B cell (primary cell): ENCODE data around the gene SKOR1. TPM values are rescaled to one million over a fixed set of nuclear protein-coding genes. Genes with fewer than 3 reads are reported as not detected.

Source experiments
- ATAC-seq: fragments of 200-7000 bp; cut with Tn5 transposase; one replicate; pipeline ENCODE4 v1.10.0; 2021; ENCODE audit warnings: low read depth, mild to moderate bottlenecking, moderate number of reproducible peaks, moderate library complexity
- CTCF ChIA-PET: fragments of 350-600 bp; sonication (Branson Sonifier 250); formaldehyde crosslinking; loops from one replicate; lab custom pipeline; 2021; ENCODE audit warnings: antibody characterized with exemption, inconsistent platforms; lab: Charles Lee
- POLR2A ChIA-PET: fragments of 350-600 bp; sonication (Branson Sonifier 250); formaldehyde crosslinking; loops from one replicate; lab custom pipeline; 2021; ENCODE audit warnings: antibody characterized with exemption; lab: Charles Lee
- DNase-seq: peaks from one replicate; pipeline ENCODE4 v3.0.0; 2013
- H2AFZ ChIP-seq: 2 replicates; pipeline ENCODE4 v1.6.1; 2012; ENCODE audit warnings: mild to moderate bottlenecking, low read depth, low read length; ENCODE audit not compliant: insufficient read depth, poor library complexity, severe bottlenecking
- H3K27ac ChIP-seq, 2 donors: 1 replicate in 1 of 2; 2 replicates in 1 of 2; pipeline ENCODE4 v1.5.1; 2012 to 2013; ENCODE audit warnings: low read length in 2 of 2, mild to moderate bottlenecking in 2 of 2, moderate library complexity in 1 of 2
- H3K27me3 ChIP-seq, 4 experiments: fragments of 200-600 bp in 1 of 4; sonication (generic) in 1 of 4; replicated peaks in 1 of 4; 1 replicate in 2 of 4; 2 replicates in 2 of 4; pipeline versions ENCODE4 v1.6.1 to v1.7.0; 2013 to 2016; ENCODE audit warnings: low read length in 3 of 4, mild to moderate bottlenecking in 2 of 4, mixed read lengths in 1 of 4, moderate library complexity in 1 of 4; ENCODE audit not compliant: insufficient read depth in 4 of 4, control insufficient read depth in 3 of 4; ENCODE audit errors: control extremely low read depth in 1 of 4
- H3K36me3 ChIP-seq, 2 experiments: replicated peaks in 1 of 2; 1 replicate in 1 of 2; 2 replicates in 1 of 2; pipeline versions ENCODE4 v1.6.1 to v1.7.1; 2013; ENCODE audit warnings: low read length in 1 of 2; ENCODE audit not compliant: insufficient read depth in 2 of 2, control insufficient read depth in 1 of 2; ENCODE audit errors: control extremely low read depth in 1 of 2, extremely low read depth in 1 of 2
- H3K4me1 ChIP-seq, 2 donors: fragments of 200-600 bp in 1 of 2; sonication (generic) in 1 of 2; 1 replicate in 1 of 2; 2 replicates in 1 of 2; pipeline versions ENCODE4 v1.5.1 to v1.6.1; 2013 to 2017; ENCODE audit warnings: low read length in 2 of 2; ENCODE audit not compliant: control insufficient read depth in 2 of 2, insufficient read depth in 2 of 2
- H3K4me2 ChIP-seq: replicated peaks from 2 replicates; pipeline ENCODE3; 2012; ENCODE audit warnings: mild to moderate bottlenecking, low read depth, low read length; ENCODE audit not compliant: poor library complexity, severe bottlenecking
- H3K4me3 ChIP-seq, 5 experiments: fragments of 200-600 bp in 1 of 5; sonication (generic) in 1 of 5; 1 replicate in 3 of 5; 2 replicates in 2 of 5; pipeline versions ENCODE4 v1.5.1 to v1.7.0; 2011 to 2016; ENCODE audit warnings: low read length in 4 of 5, mild to moderate bottlenecking in 4 of 5, low read depth in 2 of 5, control low read depth in 1 of 5, moderate library complexity in 1 of 5; ENCODE audit not compliant: insufficient read depth in 1 of 5; ENCODE audit errors: control extremely low read depth in 1 of 5, extremely low read depth in 1 of 5
- H3K79me2 ChIP-seq: fragments of 200-600 bp; sonication (generic); one replicate; pipeline ENCODE4 v1.6.0; 2016; ENCODE audit warnings: low read length; ENCODE audit not compliant: control insufficient read depth, insufficient read depth
- H3K9ac ChIP-seq: fragments of 200-600 bp; sonication (generic); 2 replicates; pipeline ENCODE4 v1.6.1; 2017; ENCODE audit warnings: mild to moderate bottlenecking, low read length, moderate library complexity
- H3K9me3 ChIP-seq, 3 donors: one replicate each; pipeline versions ENCODE4 v1.6.1 to v1.7.1; 2013; ENCODE audit warnings: low read length in 2 of 3; ENCODE audit not compliant: control insufficient read depth in 2 of 3, insufficient read depth in 1 of 3; ENCODE audit errors: control extremely low read depth in 1 of 3
- H4K20me1 ChIP-seq: 2 replicates; pipeline ENCODE4 v1.6.0; 2012; ENCODE audit warnings: mild to moderate bottlenecking, low read length; ENCODE audit not compliant: insufficient read depth, control insufficient read depth, poor library complexity, severe bottlenecking
- H3K27ac Mint-ChIP-seq: one replicate; pipeline ENCODE4 v1.8.0; 2021; ENCODE audit warnings: mixed read lengths
- H3K27me3 Mint-ChIP-seq: one replicate; pipeline ENCODE4 v1.8.0; 2021; ENCODE audit warnings: mixed read lengths
- H3K4me1 Mint-ChIP-seq: one replicate; pipeline ENCODE4 v1.8.0; 2021; ENCODE audit warnings: mixed read lengths
- H3K4me3 Mint-ChIP-seq: one replicate; pipeline ENCODE4 v1.8.0; 2021; ENCODE audit warnings: mixed read lengths
- H3K9me3 Mint-ChIP-seq: one replicate; pipeline ENCODE4 v1.8.0; 2022; ENCODE audit warnings: mixed read lengths; ENCODE audit not compliant: insufficient read depth
- EZH2 ChIP-seq: IDR thresholded peaks from 2 replicates; pipeline ENCODE4 v1.6.1; 2012; ENCODE audit warnings: borderline replicate concordance, low read depth, mild to moderate bottlenecking, moderate library complexity, low read length; ENCODE audit not compliant: insufficient read depth, poor library complexity, severe bottlenecking
- WGBS: methylation state at CpG from one replicate; pipeline ENCODE4 v1.1.5; 2013; ENCODE audit warnings: missing lambda C conversion rate; ENCODE audit not compliant: insufficient coverage; 5-methylcytosine and 5-hydroxymethylcytosine counted together
- intact Hi-C: fragments of 100-400 bp; cut with micrococcal nuclease; formaldehyde crosslinking; loops from one replicate; pipeline ENCODE4 v1.10.0; 2022
- polyA plus RNA-seq: library from polyadenylated mRNA; depleted of rRNA; stranded (reverse); fragments of >200 nt; gene quantifications from 2 replicates; pipeline ENCODE4 v1.2.3, GENCODE V29; 2012
- total RNA-seq, 2 donors: library from RNA; stranded (reverse); fragments of 120-200 nt in 1 of 2; gene quantifications; 1 replicate in 1 of 2; 2 replicates in 1 of 2; pipeline versions ENCODE4 v1.2.3 to v1.2.4, GENCODE V29; 2013 to 2022
- TF ChIP-seq, protein P1 (sequence below): fragments of 200-600 bp; IDR thresholded peaks from one replicate; pipeline ENCODE4 v1.8.0; 2022; ENCODE audit warnings: antibody characterized with exemption, mild to moderate bottlenecking

SKOR1 gene
- total and polyA plus RNA-seq, 2 donors (not counting 1 experiment from before 2014, with no cell fraction given) = 0.37 to 0.67 TPM

DNA sequence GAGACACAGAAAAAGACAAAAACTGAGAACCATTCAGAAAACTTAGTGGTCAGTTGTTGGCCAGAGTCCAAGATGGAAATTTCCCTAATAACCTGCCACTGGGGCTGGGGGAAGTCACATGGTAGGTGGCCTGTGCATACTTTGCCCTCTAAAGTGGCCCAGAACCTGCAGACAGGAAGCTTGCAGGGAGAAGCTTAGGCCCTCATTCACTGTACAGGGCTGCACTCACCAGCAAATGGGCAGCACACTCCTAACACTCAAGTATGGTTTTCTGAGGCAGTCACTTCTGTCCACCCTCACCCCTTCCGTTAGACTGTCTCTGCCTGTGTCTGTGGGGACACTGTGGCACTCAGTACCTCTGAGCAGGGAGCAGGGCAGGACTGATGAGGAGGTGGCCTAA, 29.0 kb downstream of the SKOR1 start:
- no peak overlapping the region for H3K4me3 ChIP-seq
- intact Hi-C loops = no loop called here
- no peak overlapping the region for H2AFZ ChIP-seq
- H4K20me1 ChIP-seq = no peaks in the 10 kb centered on the region
- H3K4me2 ChIP-seq = no peak overlapping the region
- peaks cover 0 to 10% (median 4%) of the 10 kb centered on the region in 3 donors for H3K9me3 ChIP-seq
- H3K4me1 ChIP-seq = peaks cover 3 to 15% of the 10 kb centered on the region in 2 donors
- ATAC-seq = no peak
- Mint-ChIP-seq H3K27me3 (peaks cover 10% of the 10 kb centered on the region), H3K9me3 (no peaks in the 10 kb centered on the region), H3K27ac (no peak overlapping the region), H3K4me3 (no peak overlapping the region), H3K4me1 (peaks cover 19% of the 10 kb centered on the region)
- no peaks in the 10 kb centered on the region for H3K36me3 ChIP-seq
- H3K27me3 ChIP-seq = peaks cover 0 to 8% (median 3%) of the 10 kb centered on the region in 4 experiments
- POLR2A ChIA-PET = no interaction called here
- no peak for TF ChIP-seq EZH2
- TF ChIP-seq, protein P1, sequence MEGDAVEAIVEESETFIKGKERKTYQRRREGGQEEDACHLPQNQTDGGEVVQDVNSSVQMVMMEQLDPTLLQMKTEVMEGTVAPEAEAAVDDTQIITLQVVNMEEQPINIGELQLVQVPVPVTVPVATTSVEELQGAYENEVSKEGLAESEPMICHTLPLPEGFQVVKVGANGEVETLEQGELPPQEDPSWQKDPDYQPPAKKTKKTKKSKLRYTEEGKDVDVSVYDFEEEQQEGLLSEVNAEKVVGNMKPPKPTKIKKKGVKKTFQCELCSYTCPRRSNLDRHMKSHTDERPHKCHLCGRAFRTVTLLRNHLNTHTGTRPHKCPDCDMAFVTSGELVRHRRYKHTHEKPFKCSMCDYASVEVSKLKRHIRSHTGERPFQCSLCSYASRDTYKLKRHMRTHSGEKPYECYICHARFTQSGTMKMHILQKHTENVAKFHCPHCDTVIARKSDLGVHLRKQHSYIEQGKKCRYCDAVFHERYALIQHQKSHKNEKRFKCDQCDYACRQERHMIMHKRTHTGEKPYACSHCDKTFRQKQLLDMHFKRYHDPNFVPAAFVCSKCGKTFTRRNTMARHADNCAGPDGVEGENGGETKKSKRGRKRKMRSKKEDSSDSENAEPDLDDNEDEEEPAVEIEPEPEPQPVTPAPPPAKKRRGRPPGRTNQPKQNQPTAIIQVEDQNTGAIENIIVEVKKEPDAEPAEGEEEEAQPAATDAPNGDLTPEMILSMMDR = no peak
- WGBS = no CpG with 5 or more reads among the region's 1 CpG
- no peaks in the 10 kb centered on the region for H3K79me2 ChIP-seq
- DNase-seq = no peak
- CTCF ChIA-PET = interaction anchor here (1.9 kb wide), 1 partner anchor 8 kb away, joined by 8 read pairs; no protein-coding TSS in a partner anchor
- no peak overlapping the region for H3K27ac ChIP-seq
- H3K9ac ChIP-seq = no peak overlapping the region

DNA sequence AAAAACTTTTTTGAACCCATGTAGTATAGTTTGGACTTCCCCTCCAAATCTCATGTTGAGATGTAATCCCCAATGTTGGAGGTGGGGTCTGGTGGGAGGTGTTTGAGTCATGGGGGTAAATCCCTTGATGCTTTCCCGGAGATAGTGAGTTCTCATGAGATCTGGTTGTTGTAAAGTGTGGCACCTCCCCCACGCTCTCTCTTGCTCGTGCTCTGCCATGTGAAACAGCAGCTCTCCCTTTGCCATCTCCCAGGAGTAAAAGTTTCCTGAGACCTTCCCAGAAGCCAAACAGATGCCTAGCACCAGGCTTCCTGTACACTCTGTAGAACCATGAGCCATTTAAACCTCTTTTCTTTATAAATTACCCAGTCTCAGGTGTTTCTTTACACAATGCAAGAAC, 30.5 kb downstream of the SKOR1 start:
- ATAC-seq = no peak
- Histone ChIP-seq H3K4me3 (no peak overlapping the region), H3K27ac (no peak overlapping the region)

More for the DNA sequence above, 30.5 kb downstream of the SKOR1 start:
- Histone ChIP-seq H3K27me3 (no peaks in the 10 kb centered on the region), H3K79me2 (no peaks in the 10 kb centered on the region), H4K20me1 (no peaks in the 10 kb centered on the region), H3K4me2 (no peak overlapping the region), H3K9ac (no peak overlapping the region), H2AFZ (no peak overlapping the region), H3K9me3 (peaks cover 0 to 10% (median 0%) of the 10 kb centered on the region in 3 donors), H3K36me3 (no peaks in the 10 kb centered on the region), H3K4me1 (peaks cover 3 to 12% of the 10 kb centered on the region in 2 donors)
- intact Hi-C loops = no loop called here
- no peaks in the 10 kb centered on the region for H3K9me3 Mint-ChIP-seq
- 0% methylated on average over 2 of the region's 3 CpGs for WGBS
- H3K27me3 Mint-ChIP-seq = no peaks in the 10 kb centered on the region
- no peak for DNase-seq
- POLR2A ChIA-PET = no interaction called here
- H3K4me1 Mint-ChIP-seq = peaks cover 16% of the 10 kb centered on the region
- H3K4me3 Mint-ChIP-seq = no peak overlapping the region
- TF ChIP-seq, protein P1 = no peak
- CTCF ChIA-PET = no interaction called here
- no peak overlapping the region for H3K27ac Mint-ChIP-seq
